Neural progenitor cell (in vitro differentiated cells): ENCODE measurements around the gene CARD19.

ENCODE experiments used
- EZH2phosphoT487 ChIP-seq: fragments of 200-600 bp; sonication (generic); IDR thresholded peaks from 2 replicates; pipeline ENCODE4 v1.6.1; 2017; ENCODE audit warnings: antibody characterized with exemption
- TF ChIP-seq, protein P1 (sequence below): fragments of 200-600 bp; sonication (generic); IDR thresholded peaks from 2 replicates; pipeline ENCODE4 v1.5.1; 2017; ENCODE audit warnings: antibody characterized with exemption, mild to moderate bottlenecking

DNA sequence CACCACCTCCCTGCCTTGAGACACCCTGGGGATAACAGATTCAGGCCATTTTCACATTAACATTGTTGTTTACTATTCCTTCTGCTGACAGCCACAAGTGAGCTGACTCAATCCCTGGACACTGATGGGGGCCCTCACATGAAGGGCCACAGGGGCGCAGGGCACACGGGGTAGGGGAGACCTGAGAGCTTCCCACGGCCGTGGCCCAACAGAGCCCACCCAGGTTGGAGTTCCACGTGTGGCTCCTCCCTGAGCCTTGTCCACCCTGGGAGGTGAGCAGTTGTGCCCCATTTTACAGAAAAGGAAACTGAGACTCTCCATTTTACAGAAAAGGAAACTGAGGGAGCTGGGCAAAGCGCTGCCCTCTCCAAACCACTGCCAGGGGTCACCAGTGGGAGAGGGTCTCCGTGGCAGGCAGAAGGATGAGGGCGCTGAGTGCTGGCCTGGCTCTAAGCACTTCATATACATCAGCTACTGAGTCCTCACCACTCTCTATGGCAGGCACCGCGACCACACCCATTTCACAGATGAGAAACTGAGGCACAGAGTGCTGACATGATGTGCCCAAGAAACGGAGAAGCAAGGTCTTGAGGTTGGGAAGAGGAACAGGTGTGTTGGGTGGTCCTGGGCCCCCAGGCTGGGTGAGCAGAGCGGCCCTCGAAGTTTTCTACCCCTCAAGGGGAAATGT lies 35.7 kb downstream of the CARD19 start:
- TF ChIP-seq, protein P1, sequence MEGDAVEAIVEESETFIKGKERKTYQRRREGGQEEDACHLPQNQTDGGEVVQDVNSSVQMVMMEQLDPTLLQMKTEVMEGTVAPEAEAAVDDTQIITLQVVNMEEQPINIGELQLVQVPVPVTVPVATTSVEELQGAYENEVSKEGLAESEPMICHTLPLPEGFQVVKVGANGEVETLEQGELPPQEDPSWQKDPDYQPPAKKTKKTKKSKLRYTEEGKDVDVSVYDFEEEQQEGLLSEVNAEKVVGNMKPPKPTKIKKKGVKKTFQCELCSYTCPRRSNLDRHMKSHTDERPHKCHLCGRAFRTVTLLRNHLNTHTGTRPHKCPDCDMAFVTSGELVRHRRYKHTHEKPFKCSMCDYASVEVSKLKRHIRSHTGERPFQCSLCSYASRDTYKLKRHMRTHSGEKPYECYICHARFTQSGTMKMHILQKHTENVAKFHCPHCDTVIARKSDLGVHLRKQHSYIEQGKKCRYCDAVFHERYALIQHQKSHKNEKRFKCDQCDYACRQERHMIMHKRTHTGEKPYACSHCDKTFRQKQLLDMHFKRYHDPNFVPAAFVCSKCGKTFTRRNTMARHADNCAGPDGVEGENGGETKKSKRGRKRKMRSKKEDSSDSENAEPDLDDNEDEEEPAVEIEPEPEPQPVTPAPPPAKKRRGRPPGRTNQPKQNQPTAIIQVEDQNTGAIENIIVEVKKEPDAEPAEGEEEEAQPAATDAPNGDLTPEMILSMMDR: no peak
- TF ChIP-seq EZH2phosphoT487: no peak
